K562 (cell line): ENCODE results near the gene ZBTB33. TPM values are rescaled to one million over a fixed set of nuclear protein-coding genes. Genes with fewer than 3 reads are reported as not detected.

ENCODE experiments used
- ATF7 ChIP-seq: fragments of 450-650 bp; IDR thresholded peaks from 2 replicates; pipeline ENCODE4 v1.7.1; 2014; ENCODE audit warnings: mild to moderate bottlenecking, moderate library complexity
- BCOR ChIP-seq: fragments of 450-650 bp; IDR thresholded peaks from 2 replicates; pipeline ENCODE4 v1.6.1; 2016
- BRD4 ChIP-seq: fragments of 200-600 bp; sonication (generic); IDR thresholded peaks from 2 replicates; pipeline ENCODE4 v1.6.1; 2017; ENCODE audit warnings: inconsistent platforms
- CREB1 ChIP-seq, 2 experiments: sonication (generic) in 1 of 2; formaldehyde crosslinking in 1 of 2; IDR thresholded peaks; 2 replicates each; pipeline versions ENCODE4 v1.6.1 to v1.8.0; 2012 to 2022; ENCODE audit warnings: inconsistent platforms in 1 of 2, mild to moderate bottlenecking in 1 of 2, missing genetic modification reagents in 1 of 2, moderate library complexity in 1 of 2
- MGA ChIP-seq: fragments of 450-650 bp; IDR thresholded peaks from 2 replicates; pipeline ENCODE4 v1.6.1; 2016; ENCODE audit warnings: mild to moderate bottlenecking, moderate library complexity
- RBM22 ChIP-seq: fragments of 200-400 bp; formaldehyde crosslinking; IDR thresholded peaks from 2 replicates; pipeline ENCODE4 v1.6.1; 2018; ENCODE audit warnings: low read length, low read depth; ENCODE audit not compliant: poor library complexity, severe bottlenecking
- SPI1 ChIP-seq: IDR thresholded peaks from 2 replicates; pipeline ENCODE4 v1.6.1; 2011; ENCODE audit warnings: low read depth, low read length, control low read depth, borderline replicate concordance
- SRF ChIP-seq, 2 experiments: fragments of 250-450, 450-650 bp in 1 of 2; sonication (Bioruptor Pico) in 1 of 2; sonication (generic) in 1 of 2; formaldehyde crosslinking; IDR thresholded peaks; 2 replicates each; pipeline versions ENCODE4 v1.5.0 to v1.5.1; 2020 to 2022; ENCODE audit warnings: mild to moderate bottlenecking in 1 of 2, missing genetic modification reagents in 1 of 2
- THRAP3 ChIP-seq: fragments of 450-650 bp; IDR thresholded peaks from 2 replicates; pipeline ENCODE4 v1.6.1; 2016; ENCODE audit warnings: mild to moderate bottlenecking, inconsistent platforms, borderline replicate concordance
- ZBTB34 ChIP-seq: fragments of 250-450 bp; sonication (Bioruptor Pico); IDR thresholded peaks from 2 replicates; pipeline ENCODE4 v1.8.0; 2021; ENCODE audit warnings: mild to moderate bottlenecking, moderate library complexity
- polyA plus RNA-seq, 8 experiments: library from polyadenylated mRNA; depleted of rRNA in 4 of 8; stranded (reverse) in 5 of 8; unstranded in 3 of 8; fragments of >200 nt; fragmentation: Nextera tagmentation in 2 of 8; fragmentation: Illumina TruSeq in 1 of 8; extraction: Ambion mirVana in 2 of 8; extraction: Trizol in 1 of 8; gene quantifications; 2 replicates each; pipeline versions ENCODE4 v1.2.1 to v1.2.3, GENCODE V29; 2011 to 2014; ENCODE audit warnings: inconsistent platforms in 1 of 8, missing spikeins in 1 of 8
- total RNA-seq, 7 experiments: library from RNA; depleted of rRNA in 6 of 7; stranded (reverse); fragments of >200 nt in 6 of 7; fragmentation: Illumina TruSeq in 2 of 7; extraction: Trizol in 2 of 7; gene quantifications; 2 replicates each; pipeline versions ENCODE4 v1.2.1 to v1.2.3, GENCODE V29; 2011 to 2021; ENCODE audit warnings: low replicate concordance in 1 of 7
- TF ChIP-seq, protein P1 (sequence below): fragments of 450-650 bp; IDR thresholded peaks from 2 replicates; pipeline ENCODE4 v1.6.1; 2018; ENCODE audit not compliant: partially characterized antibody

ZBTB33 gene
- total and polyA plus RNA-seq, 9 of the 15 experiments (the other 6 are each of a cell fraction or from before 2014, with no cell fraction given) = 5.6 to 29.8 (median 15.6) TPM

DNA sequence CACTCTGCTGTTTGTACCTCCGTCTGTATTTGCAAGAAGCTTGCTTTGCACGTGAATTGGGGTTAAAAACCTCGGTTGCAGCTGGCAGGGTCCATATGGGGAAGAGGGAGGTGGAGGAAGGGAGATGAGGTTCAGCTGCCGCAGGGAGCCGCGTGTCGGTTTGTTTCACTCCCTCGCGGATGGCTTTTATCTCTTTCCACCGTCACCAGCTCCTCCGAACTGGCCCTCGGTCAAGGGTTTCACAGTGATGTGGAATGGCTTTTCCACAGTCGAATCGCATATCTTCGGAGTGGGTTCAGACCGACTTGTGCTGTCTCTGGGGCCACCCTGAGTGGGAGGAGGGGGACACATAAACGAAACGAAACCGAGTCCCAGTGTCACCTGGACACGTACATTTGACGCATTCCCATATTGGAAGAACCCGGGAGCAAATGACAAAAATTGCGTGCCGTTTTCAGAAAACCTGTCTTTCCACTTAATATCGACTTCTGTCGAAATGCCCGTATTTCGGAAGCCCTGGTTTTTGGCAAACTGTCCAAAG is 929 bp downstream of the ZBTB33 start (continued):
- TF ChIP-seq MGA = peak; percentile 56
- no peak for TF ChIP-seq SRF (CRISPR knock-in tag; IDR thresholded peaks at IDR 0.05)
- TF ChIP-seq SPI1 = peak; percentile 22; the same call in 1 of the 2 replicates
- TF ChIP-seq BCOR = 0 out of 2 replicates have a peak, but pooled peaks have one; percentile 8
- no peak for TF ChIP-seq RBM22
- TF ChIP-seq ATF7 = 0 out of 2 replicates have a peak, but pooled peaks have one; percentile 13
- no peak for TF ChIP-seq BRD4
- TF ChIP-seq, protein P1, sequence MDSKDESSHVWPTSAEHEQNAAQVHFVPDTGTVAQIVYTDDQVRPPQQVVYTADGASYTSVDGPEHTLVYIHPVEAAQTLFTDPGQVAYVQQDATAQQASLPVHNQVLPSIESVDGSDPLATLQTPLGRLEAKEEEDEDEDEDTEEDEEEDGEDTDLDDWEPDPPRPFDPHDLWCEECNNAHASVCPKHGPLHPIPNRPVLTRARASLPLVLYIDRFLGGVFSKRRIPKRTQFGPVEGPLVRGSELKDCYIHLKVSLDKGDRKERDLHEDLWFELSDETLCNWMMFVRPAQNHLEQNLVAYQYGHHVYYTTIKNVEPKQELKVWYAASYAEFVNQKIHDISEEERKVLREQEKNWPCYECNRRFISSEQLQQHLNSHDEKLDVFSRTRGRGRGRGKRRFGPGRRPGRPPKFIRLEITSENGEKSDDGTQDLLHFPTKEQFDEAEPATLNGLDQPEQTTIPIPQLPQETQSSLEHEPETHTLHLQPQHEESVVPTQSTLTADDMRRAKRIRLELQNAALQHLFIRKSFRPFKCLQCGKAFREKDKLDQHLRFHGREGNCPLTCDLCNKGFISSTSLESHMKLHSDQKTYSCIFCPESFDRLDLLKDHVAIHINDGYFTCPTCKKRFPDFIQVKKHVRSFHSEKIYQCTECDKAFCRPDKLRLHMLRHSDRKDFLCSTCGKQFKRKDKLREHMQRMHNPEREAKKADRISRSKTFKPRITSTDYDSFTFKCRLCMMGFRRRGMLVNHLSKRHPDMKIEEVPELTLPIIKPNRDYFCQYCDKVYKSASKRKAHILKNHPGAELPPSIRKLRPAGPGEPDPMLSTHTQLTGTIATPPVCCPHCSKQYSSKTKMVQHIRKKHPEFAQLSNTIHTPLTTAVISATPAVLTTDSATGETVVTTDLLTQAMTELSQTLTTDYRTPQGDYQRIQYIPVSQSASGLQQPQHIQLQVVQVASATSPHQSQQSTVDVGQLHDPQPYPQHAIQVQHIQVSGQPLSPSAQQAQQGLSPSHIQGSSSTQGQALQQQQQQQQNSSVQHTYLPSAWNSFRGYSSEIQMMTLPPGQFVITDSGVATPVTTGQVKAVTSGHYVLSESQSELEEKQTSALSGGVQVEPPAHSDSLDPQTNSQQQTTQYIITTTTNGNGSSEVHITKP = peak; percentile 46
- TF ChIP-seq THRAP3 = no peak
- no peak for TF ChIP-seq ZBTB34 (CRISPR knock-in tag)
- TF ChIP-seq CREB1 (IDR thresholded peaks at IDR 0.05) = 0 out of 2 replicates have a peak, but pooled peaks have one; percentile 9
- no peak for TF ChIP-seq CREB1 (CRISPR knock-in tag; IDR thresholded peaks at IDR 0.05)
